GM10847 (cell line): ENCODE results near the gene NUDT13.

ENCODE experiments used
- POLR2A ChIP-seq: IDR thresholded peaks from 2 replicates; pipeline ENCODE4 v1.6.1; 2011; ENCODE audit not compliant: insufficient read length; ENCODE audit errors: extremely low read depth

The NUDT13 gene

DNA sequence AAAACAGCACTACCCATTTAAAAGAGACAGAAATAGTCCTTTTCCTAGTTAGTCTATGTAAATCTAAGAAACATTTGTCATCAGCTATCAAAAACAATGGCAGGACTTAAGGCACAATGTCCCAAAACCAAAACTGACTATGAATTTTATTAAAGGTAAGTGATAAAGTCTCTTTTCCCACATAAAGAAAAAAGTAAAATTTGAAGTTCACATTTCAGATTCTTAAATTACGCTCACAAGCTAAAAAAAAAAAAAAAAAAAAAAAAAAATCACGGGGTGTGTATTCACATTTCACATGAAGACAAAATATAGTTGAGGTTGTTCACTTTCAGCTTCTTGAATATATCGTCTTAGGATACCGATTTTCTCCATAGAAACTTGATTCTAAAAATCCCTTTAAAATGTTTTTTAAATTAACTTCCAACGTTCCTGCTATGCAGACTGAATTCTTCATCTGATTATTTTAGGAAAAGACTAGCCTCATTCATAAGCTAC lies 15.2 kb upstream of the NUDT13 start:
- TF ChIP-seq POLR2A: no peak

GRCh38 chr10:73095481-73096021 lies 14.7 kb upstream of the NUDT13 start:
- TF ChIP-seq POLR2A: no peak

DNA sequence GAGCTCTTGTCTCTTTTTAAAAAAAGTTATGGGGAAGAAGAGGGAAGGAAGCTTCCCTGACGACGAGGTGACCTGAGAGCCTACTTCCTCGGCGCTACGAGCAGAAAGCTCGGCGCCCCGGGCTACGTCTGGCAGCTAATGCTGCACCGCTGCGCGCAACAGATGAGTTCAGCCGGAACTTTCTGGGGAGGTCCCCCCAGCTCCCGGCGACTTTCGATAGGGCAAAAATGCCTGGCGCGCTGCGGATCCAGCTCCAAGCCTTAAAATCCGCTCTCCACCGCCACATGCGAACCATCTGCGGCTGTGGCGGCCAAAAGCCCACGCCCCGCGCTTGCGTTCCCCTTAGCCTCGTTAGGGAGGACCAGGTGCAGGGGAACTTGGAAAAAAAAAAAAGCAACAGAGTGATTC lies 14.2 kb upstream of the NUDT13 start:
- TF ChIP-seq POLR2A: peak; percentile 47

DNA sequence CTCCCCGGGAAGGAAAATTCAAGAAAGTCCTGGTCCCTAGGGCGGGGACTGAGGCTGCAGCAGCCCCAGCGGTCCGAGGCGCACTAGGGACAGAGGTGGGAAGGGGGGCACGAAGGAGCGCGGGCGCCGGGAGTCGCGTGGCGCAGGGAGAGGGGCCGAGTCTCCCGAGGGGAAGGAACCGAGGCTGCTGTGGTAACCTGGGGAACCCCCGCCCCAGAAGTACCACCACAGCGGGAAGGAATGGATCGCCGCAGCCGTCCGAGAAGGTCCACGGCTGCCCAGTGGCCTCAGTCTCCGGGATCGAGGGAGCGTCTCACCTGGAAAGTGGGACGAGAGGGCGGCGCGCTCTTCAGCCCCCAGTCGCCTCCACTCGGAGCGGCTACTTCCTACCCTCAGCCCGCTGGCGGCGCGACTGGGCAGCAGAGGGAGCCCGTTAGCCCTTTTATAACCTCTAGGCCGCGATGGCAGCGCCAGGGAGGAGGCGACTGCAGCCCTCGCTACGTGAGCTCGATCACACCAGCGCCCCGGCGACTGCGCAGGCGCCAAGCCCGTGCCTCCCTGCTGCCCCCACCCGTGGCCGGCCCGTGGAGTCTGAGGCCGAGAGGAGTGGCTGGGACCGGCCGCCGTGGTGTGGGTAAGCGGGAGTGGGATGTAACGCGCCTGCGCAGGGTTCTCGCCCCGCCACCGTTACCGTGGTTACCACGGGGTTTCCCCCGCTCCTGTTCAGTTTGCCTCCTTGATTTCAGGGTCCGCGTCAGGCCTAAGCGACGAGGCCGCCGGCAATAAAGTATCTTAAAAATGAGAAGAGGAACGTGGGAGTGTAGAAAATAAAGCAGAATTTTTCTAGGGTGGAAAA lies 13.6 kb upstream of the NUDT13 start, which contains the start of gene P4HA1:
Gene P4HA1, minus strand, starts transcription at position 418 of the 856 bp plus-strand sequence. CDS start 21,983 bp downstream, outside the sequence.
- TF ChIP-seq POLR2A: peak; percentile 99

GRCh38 chr10:73097305-73097670 lies 13.0 kb upstream of the NUDT13 start:
- no peak for TF ChIP-seq POLR2A

GRCh38 chr10:73099141-73099540 lies 11.1 kb upstream of the NUDT13 start:
- TF ChIP-seq POLR2A: no peak

- no peak for TF ChIP-seq POLR2A
These were observed 4.0 kb upstream of the NUDT13 start for GRCh38 chr10:73106301-73106700.

DNA sequence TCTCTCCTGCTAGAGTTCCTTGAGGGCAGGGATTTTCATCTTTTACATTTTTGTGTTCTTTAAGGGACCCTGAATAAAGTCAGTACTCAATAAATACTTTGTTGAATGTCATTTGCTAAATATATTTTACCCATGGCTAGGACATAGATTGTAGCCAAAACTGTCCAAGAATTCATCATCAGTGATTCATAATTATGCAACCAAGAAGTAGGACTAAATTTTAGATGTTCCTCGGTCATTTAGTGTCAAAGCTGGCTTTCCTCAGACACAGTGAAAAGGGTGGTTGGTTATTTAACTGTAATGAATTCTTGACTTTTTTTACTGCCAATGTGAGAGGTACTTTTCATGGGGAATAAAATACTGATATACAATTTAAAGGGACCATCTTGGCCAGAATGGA lies 3.3 kb downstream of the NUDT13 start:
- TF ChIP-seq POLR2A: no peak

- no peak for TF ChIP-seq POLR2A
These were observed 5.8 kb downstream of the NUDT13 start for GRCh38 chr10:73116017-73116416.

DNA sequence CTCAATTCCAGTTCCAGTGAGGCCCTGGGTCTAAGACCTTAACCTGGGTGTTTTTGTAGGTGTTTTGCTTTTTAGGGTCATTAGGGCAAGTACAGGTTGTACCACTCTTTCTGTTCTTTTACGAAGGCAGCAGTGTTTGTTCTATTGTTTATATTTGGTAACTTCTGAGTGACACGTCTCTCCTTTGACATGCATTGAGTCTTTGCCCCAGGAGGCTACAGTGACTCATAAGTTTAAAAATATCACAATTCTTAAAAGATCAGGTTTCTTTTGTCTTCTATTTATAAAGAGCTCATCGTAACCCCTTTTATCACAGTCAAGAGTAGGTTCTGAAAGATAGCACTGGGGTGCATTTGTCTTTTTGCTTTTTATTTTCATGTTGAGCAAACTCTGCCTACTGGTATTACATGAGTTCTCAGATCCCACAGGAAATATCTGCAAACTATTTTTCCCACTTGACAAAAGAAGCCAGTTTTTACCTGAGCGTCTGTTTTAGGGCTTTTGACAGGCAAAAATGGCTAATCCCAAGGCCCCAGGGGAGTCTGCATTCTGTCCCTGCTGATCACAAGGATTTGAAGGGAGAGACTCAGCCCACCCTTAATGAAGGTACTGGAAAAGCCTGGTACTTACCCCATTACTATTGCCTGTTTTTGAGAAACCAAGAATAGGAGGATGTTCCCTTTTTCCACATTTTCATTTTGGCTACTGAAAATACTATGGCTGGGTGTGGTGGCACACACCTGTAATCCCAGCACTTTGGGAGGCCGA lies 7.9 kb downstream of the NUDT13 start:
- TF ChIP-seq POLR2A: no peak

- no peak for TF ChIP-seq POLR2A
These were observed 9.2 kb downstream of the NUDT13 start for GRCh38 chr10:73119457-73119856.

DNA sequence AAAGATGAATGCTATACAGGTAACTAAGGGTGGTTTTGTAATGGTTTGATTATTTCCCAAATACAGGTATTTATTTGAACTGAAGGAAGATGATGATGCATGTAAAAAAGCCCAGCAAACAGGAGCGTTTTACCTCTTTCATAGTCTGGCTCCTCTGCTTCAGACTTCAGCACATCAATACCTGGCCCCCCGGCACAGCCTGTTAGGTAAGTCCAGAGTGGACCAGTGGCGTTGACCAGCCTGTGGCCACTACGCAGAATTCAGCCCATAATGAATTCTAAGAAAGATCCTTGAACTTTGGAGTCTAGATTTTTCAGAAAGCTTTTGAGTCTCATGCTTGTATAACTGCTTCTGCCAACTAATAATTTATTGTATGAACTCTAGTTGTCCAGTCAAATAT lies 9.7 kb downstream of the NUDT13 start:
- TF ChIP-seq POLR2A: no peak

GRCh38 chr10:73126343-73126742 lies 16.1 kb downstream of the NUDT13 start:
- TF ChIP-seq POLR2A: no peak

GRCh38 chr10:73131301-73131700 lies 21.0 kb downstream of the NUDT13 start:
- no peak for TF ChIP-seq POLR2A

GRCh38 chr10:73131913-73132686 lies 21.8 kb downstream of the NUDT13 start:
- TF ChIP-seq POLR2A: no peak
